Ramos (cell line): ENCODE measurements around the gene RPL29.
"Not testable (repeated sequence)": the region's sequence is repeated elsewhere in the genome, so short reads cannot be mapped to it uniquely, and the experiment has no call there.

Source experiments
- in situ Hi-C: fragments of 300-500 bp; cut with MboI; formaldehyde crosslinking; loops from one replicate; pipeline ENCODE4 v1.14.3; 2022; ENCODE audit warnings: low sequenced_read_pairs; ENCODE audit not compliant: unreplicated experiment

The RPL29 gene

DNA sequence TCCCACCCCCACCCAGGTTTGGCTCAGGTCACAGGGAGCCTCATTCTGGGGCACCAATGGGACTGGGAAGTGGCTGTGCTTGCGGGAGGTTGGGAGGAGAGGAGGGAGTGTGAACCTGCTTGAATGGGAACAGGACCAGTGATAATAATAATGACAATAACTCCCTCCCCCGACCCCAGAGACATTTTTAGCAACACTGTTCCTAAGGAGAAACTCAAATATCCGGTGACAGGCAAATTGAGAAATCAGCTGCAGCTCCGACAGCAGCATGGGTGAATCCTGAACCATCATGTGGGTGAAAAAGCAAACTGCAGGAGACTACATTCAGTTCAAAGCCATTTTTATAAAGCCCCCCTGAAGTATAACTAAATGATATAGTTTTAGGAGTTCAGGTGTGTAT is 11.6 kb upstream of the RPL29 start:
- in situ Hi-C loops = loop anchor here (10.0 kb wide), 1 partner anchor 338 kb away; no protein-coding TSS in a partner anchor

DNA sequence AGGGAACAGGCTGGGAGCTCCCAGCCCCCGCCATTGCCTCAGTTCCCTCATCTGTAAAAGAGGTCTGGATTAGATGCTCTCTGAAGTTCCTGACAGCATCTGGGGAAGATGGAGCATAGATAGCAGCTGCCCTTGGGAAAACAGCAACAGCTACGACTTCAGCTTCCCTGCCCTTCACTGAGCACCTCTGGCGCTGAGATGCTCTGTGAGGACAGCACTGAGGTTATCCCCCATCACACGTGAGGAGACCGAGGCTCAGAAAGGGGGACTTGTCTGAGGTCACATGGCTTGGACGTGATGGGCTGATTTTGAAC is 11.1 kb upstream of the RPL29 start:
- in situ Hi-C loops = loop anchor here (10.0 kb wide), 1 partner anchor 338 kb away; no protein-coding TSS in a partner anchor

DNA sequence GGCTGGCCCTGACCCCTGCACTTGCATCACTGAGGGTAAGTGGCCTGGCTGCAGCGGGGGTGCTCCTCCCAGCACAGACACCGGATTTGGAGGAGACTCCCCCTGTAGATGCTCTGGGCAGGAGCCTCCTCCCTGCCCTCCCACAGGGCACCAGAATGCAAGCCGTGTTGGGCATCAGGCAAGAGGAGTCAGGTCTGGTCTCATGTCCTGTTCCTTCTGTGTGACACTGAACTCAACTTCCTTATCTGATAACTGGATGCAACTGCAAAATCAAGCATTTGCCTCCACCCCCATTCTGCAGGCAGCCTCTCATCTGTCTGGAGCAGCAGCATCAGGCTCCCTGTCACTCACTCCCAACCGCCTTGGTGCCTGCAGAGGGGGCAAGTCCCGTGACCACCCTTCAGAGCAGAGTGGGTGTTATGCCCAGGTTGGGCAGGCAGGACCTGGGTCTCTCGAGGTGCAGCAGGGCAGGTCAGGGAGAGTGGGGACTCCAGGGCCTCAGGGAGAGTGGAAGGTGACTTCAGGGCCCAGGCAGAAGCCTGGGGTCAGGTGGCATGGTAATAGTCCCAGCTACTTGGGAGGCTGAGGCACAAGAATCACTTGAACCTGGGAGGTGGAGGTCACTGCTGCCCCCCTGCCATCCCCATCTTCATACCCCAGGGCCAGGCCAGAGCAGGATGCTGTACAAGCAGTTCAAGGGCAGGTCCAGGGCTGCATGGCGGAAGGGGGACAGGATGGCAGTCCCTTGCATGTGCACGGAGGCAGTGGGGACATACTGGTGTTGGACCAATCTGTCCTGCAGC is 10.5 kb upstream of the RPL29 start:
- in situ Hi-C loops = loop anchor here (10.0 kb wide), 1 partner anchor 339 kb away; no protein-coding TSS in a partner anchor

DNA sequence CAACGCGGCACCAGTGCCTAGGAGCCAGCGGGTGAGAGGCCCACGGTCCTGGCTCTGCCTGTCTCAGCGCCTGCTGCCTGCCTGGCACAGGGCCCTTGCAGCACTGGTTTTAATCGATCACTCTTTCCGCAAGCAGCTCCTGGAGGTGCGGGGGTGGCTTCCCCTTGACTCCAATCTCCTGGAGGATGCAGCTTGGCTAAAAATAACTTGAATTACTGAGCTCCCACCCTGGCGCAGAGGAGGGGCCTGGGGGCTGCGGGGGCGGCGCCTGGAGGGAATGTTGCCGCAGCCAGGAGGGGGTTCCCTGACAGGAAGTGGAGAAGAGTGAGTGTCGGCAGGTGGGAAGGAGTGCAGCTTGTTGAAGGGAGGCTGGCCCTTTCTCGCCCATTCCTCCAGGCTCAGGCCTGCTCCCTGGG is 9.9 kb upstream of the RPL29 start:
- in situ Hi-C loops = loop anchor here (10.0 kb wide), 1 partner anchor 339 kb away; no protein-coding TSS in a partner anchor

DNA sequence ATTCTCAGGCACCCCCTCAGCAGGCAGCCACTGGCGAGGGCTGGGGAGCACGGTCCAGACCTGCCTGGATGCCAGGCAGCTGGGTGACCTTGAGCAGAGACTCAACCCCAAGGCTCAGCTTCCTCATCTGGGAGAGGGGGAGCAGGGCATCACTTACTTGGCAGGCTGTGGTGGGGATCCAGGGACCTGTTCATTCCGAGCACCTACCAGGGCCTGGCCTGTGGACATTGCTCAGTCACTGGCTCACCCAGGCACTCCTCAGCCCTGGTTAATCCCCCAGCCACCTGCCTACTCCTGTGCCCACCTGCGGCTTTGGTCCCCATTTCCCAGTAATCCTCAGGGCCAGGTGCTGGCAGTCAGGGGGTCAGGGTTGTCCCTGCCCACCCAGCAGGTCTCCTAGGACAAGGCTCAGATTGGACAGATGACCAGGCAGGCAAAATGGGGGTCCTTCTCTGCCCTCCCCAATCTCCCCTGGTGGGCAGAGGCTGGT is 9.3 kb upstream of the RPL29 start:
- in situ Hi-C loops = loop anchor here (5.0 to 10.0 kb wide), 2 partner anchors 137 to 340 kb away; no protein-coding TSS in a partner anchor

DNA sequence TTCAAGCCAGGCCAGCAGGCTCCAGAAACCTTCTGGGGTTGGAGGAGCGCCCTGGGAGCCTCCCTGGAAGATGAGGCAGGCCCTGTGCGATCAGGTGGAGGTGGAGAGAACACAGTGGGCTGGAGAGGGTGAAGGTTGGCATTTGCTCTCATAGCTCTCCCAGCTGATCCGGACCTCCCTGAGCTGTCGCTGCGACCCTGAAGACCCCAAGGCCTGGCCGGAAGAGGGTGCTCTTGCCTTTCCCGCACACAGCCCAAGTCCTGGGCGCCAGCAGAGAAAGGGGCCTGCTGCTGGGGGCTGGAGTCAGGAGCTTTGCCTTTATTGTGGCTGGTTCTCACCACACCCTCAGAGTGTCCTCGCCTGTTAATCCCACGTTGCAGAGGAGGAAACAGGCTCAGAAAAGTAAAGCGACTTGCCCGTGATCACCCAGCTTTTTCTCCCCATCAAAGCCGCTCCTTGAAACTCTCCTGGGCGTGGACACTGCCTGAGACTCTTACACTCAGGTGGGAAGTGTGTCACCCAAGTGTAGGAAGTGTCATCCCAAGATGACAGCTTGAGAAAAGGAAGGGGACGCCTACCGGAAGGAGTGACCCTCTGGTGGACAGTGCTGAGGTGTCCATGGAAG is 8.6 kb upstream of the RPL29 start:
- in situ Hi-C loops = loop anchor here (5.0 to 10.0 kb wide), 2 partner anchors 138 to 341 kb away; no protein-coding TSS in a partner anchor

DNA sequence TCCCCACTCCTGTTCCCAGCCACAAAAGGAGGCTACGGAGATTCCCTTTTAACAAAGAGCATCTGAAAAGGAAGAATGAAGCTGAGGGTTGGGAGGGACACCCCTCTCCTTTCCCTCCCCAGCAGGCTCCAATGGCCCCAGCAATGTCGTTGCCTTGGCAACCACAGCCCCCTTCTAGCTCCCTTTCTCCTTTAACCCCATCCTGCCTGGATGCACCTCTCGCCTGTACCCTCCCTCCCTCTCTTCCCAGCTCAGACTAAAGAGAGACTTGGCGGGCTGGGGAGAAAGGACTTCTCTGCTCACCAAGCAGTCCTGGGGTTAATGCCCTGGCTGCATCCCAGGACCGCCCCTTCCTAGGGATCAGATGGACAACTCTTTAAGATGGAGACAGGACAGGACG is 7.1 kb upstream of the RPL29 start:
- in situ Hi-C loops = loop anchor here (5.0 to 10.0 kb wide), 2 partner anchors 140 to 342 kb away; no protein-coding TSS in a partner anchor

DNA sequence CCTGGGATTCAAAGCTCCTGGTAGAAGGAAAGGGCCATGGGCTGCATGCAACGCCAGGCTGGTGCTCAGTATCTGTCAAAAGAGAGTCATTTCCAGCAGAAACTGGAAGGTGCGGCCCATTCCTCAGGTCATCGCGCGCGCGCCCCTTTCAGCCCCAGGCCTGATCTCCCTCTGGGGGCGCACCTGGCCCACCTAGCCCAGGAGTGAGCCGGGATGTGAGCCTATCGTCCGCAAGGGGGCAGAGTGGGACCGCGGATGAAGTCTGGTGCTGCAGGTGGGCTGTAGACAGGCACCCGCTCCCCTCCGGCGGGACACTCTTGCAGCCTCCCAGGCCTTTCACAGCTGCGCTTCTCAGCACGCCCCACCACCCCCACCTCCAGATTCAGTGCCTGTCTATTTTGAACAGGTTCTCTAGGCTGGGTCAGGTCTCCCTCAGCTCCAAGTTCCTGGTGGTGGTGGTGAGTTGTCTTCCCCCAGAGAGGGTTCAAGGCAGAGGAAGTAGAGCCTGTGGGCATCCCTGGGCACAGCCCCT is 5.8 kb upstream of the RPL29 start:
- in situ Hi-C loops = loop anchor here (5.0 to 10.0 kb wide), 2 partner anchors 141 to 343 kb away; no protein-coding TSS in a partner anchor

DNA sequence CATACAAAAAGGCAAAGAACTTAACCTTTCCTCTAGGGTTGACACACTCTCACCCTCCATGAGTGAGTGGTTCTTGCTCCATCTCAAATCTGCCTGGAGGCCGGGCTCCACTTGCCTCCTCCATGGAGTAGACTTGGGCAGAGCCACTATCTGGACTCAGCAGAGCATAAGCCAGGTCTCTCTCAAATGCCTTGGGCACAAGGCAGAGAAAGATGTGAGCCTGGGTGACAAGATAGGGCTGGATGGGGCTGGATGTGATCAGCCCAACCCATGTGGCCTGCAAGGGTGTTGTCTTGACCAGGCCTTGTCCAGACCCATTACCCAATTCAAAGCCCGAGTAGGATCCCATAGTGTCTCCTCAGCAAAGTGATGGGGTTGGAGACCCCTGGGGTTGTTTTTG is 4.2 kb upstream of the RPL29 start:
- in situ Hi-C loops = loop anchor here (5.0 to 10.0 kb wide), 2 partner anchors 142 to 345 kb away; no protein-coding TSS in a partner anchor

DNA sequence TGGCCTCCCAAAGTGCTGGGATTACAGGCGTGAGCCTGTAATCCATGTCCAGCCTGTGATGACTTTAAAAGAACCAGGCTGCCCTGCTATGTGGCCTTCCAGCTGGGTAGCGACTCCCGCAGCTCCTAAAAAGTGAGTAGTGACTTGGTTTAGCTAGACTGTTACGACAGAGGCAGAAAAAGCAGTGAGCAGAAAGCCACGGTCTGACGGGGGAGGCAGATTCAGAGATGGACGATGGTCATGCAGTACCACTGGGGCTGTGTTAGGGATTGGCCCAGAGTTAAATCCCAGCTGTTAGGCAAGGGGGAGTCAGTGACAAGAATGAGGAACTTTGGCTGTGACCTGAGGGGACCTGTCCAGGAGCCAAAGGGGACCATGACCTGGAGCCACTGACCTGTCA is 3.1 kb upstream of the RPL29 start:
- in situ Hi-C loops = no loop called here

DNA sequence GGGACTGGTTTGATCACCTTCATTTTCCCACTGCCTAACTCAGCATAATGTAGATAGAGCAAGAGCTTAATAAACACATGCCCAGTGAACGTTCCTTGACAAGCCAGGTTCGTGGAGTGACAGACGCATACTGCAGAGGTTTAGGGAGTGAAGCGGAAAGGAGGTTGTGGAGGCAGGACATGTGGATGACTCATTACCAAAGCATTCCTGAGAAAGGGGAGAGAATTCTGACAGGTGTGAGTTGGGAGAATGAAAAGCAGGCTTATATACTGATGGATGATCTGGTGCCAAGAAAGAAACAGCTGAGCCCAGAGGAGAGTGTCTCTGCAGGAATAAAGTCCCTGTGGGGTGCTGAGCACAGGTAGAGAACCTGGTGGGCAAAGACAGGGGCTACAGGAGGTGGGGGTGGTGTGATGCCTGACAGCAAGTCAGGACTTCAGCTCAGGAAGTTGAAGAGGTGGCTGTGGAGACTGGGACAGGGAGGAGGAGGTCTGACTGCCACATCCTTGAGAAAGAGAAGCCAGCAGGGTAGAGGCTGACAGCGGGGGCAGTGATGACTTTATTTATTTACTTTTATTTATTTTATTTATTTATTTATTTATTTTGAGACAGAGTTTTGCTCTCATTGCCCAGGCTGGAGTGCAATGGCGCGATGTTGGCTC is 2.4 kb upstream of the RPL29 start:
- in situ Hi-C loops = no loop called here

DNA sequence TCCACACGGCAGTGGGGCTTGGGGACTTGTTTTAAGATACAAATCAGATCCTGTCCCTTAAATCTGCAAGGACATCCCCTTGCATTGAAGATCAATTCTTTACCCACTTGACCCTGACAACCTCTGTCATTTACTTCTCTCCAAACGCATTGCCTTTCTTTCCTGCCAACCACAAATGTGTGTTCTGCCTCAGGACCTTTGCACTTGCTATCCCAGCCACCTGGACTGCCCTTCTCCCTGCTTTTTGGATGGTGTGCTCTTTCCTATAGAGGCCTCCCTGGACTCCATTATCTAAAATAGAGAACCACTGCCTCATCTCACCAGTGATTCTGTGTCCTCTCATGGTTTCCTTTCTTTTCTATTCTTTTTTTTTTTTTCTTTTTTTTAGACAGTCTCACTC is 1.5 kb upstream of the RPL29 start:
- in situ Hi-C loops = no loop called here

DNA sequence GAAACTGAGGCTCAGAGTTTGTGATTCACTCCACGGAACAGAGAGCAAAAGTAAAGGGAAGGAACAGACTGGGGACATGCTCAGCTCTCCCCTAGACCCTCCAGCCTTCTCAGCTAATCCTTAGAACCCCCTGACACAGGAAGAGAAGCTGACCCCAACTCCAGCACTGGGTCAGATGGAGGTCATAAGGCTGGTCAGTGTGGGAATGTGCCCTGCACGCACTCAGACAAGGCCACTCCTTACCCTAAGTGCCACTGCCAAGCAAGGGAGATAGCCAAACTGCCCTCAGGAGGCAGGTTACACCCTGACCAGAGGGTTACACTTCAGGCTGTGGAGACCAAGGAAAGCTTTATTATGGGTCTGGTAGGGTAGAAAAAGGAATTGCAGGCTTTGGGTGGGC is 1.2 kb downstream of the RPL29 start:
- in situ Hi-C loops = no loop called here

DNA sequence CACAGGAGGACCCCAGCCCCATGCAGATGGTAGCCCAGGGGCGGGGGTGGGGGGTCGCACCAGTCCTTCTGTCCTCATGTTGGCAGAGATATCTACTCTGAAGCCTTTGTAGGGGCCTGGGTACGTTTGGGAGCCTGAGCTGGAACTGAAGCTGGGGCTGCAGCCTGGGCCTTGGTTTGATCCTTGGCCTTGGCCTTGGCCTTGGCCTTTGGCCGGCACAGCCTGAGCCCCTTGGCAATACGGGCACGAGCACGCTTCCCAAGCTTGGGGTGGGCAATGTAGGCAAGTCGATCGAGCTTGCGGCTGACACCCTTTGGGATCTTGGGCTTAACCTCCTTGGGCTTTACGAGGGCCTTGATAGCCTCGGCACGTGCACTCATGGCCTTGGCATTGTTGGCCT is 2.0 kb downstream of the RPL29 start:
- in situ Hi-C loops = not testable (repeated sequence)

DNA sequence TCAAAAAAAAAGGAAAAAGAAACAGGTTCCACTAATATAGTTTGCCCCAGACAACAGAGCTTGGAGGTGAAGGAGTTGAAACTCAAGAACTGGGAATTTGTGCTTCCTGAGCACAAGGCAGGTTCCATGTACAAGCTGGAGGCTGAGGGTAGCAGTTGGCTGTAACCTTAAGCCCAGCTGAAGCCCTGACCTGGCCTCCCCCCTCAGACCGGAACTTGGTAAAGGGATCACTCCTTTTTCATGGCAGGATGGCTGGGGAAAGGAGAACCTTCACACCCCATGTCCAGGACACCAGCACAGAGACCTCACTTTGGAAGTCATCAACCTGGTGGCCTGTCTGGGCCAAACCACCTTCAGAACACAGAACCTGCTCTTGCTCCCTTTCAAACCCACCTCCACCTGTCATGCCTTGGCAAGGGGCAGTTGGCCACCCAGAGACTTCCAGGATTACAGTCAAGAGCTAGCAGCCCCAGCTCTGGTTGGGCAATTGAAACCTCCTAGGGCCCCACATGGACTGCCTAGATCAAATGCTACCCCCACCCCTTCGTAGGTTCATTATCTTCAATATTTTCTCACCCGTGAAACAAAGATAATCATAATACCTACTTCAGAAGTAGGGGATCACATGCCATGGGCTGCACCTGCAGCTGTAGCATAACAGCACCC is 3.5 kb downstream of the RPL29 start:
- in situ Hi-C loops = no loop called here

DNA sequence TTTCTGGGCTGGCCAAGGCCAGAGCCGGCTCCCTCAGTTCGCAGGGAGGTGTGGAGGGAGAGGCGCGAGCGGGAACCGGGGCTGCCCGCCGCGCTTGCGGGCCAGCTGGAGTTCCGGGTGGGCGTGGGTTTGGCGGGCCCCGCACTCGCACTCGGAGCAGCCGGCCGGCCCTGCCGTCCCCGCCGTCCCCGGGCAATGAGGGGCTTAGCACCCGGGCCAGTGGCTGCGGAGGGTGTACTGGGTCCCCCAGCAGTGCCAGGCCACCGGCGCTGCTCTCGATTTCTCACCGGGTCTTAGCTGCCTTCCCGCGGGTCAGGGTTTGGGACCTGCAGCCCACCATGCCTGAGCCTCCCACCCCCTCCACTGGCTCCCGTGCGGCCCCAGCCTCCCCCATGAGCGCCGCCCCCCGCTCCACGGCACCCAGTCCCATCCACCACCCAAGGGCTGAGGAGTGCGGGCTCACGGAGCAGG is 5.2 kb downstream of the RPL29 start:
- in situ Hi-C loops = not testable (repeated sequence)

DNA sequence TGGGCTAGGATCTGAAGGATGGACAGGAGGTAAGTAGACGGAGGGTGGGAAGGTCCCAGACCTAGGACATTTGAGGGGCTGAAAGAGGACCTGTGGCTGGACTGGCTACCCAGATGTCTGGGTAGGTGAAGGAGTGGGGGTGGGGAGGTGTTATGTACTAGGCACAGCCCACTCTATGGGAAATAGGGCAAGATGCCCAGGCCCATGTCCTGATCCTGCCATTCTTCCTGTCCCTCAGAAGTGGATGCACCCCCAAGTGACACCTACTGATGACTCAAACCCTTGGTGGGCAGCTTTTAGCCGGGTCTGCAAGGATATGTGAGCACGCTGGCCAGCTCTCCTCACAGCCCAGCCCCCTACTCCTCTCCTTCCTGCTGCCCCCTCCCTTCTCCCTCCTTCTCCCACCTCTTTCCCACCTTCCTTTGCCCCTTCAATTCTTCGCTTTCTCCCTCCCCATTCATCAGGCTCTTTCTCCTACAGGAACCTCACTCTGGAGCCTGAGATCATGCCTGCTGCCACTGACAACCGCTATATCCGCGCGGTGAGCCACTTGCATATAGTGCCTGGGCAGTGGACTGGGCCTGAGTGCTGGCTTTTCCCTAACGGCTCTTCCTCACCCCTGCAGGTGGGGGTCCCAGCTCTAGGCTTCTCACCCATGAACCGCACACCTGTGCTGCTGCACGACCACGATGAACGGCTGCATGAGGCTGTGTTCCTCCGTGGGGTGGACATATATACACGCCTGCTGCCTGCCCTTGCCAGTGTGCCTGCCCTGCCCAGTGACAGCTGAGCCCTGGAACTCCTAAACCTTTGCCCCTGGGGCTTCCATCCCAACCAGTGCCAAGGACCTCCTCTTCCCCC is 7.2 kb downstream of the RPL29 start:
- in situ Hi-C loops = no loop called here

DNA sequence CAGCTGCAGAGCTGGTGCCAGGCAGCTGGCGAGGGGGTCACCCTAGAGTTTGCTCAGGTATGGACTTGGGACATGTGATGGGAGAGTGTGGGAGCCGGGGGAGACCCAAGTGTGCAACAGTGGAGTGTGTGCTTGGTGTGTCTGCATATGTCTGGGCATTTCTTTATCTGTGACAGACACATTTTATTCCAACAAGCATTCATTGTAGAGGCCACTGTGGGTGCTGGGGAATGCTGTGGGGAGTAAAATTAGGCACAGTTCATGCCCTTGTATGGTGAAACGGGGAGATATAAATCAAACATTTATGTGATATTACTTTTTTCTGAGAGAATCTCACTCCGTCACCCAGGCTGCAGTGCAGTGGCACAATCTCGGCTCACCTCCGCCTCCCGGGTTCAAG is 8.1 kb downstream of the RPL29 start:
- in situ Hi-C loops = no loop called here
